Ecto neural progenitor cell (in vitro differentiated cells): ENCODE results near the gene STRN.
"Not testable (repeated sequence)": the region's sequence is repeated elsewhere in the genome, so short reads cannot be mapped to it uniquely, and the experiment has no call there.

Experiments
- DNase-seq: peaks from one replicate; pipeline ENCODE4 v3.0.0-alpha.2; 2018; ENCODE audit warnings: low spot score

STRN gene

DNA sequence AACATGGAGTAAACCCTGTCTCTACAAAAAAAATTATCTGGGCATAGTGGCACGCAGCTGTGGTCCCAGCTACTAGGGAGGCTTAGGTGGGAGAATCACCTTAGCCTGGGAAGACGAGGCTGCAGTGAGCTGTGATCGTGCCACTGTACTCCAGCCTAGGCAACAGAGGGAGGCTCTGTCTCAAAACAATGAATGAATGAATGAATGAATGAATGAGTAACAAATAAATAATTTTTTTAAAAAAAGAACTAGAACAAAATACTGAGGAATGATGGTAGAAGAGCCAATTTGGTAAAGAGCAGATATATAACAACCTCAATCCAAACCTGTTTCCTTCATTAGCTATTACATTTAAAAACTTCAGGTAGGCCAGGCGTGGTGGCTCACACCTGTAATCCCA is 60.1 kb downstream of the STRN start:
- no peak for DNase-seq

- DNase-seq, result no peak
Measured at GRCh38 chr2:36904636-36905035, 61.7 kb downstream of the STRN start.

- DNase-seq, result no peak
Measured at GRCh38 chr2:36902385-36903120, 63.8 kb downstream of the STRN start.

DNA sequence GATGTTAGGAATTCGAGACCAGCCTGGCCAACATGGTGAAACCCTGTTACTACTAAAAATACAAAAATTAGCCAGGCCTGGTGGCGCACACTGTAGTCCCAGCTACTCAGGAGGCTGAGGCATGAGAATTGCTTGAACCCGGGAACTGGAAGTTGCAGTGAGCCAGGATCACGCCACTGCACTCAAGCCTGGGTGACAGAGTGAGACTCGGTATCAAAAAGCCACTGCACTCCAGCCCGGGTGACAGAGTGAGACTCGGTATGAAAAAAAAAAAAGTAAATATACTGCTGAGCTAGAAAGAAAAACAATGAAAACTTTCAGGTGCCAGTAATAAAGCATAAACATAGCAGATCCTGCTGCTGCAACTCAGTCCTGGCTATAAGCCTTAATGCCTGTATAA is 73.5 kb downstream of the STRN start:
- no peak for DNase-seq

DNA sequence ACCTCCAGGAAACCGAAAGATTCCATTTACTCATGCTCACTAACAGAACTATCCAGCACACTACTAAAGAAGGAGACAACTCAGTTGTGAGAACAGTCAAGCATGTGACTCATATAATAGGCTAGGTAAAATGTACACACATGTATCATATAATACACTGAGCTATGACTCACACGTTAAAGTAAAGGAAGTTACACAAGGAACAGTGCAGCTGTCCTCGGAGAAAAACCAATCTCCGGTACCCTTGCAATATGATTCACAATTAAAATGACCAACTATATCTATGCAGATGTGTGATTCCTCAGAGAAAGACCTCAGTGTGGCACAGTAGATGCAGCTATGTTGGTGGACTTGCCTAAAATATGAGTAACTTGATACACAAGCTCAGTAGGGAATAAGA is 76.5 kb downstream of the STRN start:
- no peak for DNase-seq

DNA sequence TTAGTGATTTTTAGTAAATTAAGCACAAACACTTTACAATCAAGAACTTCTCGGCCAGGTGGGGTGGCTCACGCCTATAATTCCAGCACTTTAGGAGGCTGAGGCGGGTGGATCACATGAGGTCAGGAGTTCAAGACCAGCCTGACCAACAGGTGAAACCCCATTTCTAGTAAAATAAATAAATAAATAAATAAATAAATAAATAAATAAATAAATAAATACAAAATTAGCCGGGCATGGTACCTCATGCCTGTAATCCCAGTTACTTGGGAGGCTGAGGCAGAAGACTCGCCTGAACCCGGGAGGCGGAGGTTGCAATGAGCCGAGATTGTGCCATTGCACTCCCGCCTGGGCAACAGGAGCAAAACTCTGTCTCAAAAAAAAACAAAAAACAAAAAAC is 79.2 kb downstream of the STRN start:
- DNase-seq, result not testable (repeated sequence)

- DNase-seq, result no peak
Measured at GRCh38 chr2:36886664-36887063, 79.7 kb downstream of the STRN start.

DNA sequence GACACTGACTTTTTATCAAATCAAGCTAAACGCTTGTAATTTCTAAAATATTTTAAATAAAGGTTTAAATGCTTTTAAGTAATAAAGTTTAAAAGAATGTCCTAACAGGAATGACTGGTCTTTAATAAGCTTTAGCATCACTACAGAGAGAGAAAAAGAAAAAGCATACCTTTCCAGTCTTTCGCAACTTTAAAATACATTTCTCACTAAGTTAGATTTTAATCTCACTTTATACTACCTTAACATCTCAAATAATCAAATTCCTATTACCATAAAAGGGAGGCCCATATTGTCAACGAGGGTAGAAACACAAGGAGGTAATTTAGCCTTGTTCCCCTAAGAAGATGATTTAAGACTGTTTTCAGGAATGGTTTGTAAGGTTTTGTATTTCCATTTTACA is 80.7 kb downstream of the STRN start:
- DNase-seq, result no peak

DNA sequence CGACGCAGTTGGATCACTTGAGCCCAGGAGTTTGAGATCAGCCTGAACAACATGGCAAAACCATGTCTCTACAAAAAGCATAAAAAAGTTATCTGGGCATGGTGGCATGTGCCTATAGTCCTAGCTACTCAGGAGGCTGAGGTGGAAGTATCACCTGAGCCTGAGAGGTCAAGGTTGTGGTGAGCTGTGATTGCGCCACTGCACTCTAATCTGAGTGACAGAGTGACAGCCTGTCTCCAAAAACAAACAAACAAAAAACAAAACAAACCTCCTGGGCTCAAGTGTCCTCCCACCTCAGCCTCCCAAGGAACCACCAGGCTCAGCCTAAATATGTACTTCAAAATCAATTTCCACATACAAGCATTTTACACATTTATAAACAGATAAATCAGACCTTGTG is 83.8 kb downstream of the STRN start:
- DNase-seq, result no peak

GRCh38 chr2:36881816-36882215 is 84.5 kb downstream of the STRN start:
- no peak for DNase-seq

GRCh38 chr2:36878429-36878828 is 87.9 kb downstream of the STRN start:
- no peak for DNase-seq

- no peak for DNase-seq
Measured at GRCh38 chr2:36871068-36871707, 95.1 kb downstream of the STRN start.

DNA sequence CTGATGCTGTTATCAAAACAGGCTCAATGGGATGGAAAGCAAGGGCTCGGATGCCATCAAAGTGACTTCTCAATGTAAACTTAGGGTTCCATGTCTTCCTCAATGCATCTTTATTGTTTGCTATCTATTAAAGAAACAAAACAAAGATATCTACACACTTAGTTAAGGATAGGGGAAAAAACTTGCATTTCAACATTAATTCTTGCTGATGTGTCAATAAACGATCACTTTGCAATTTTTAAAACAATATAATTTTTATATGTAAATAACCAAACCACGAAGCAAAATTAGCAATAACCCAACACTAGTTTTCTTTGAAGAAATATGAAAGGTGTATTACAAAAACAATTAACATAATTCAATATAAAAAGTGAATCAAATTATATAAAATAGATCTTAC is 96.7 kb downstream of the STRN start:
- no peak for DNase-seq

GRCh38 chr2:36861896-36862295 is 104.4 kb downstream of the STRN start:
- no peak for DNase-seq

DNA sequence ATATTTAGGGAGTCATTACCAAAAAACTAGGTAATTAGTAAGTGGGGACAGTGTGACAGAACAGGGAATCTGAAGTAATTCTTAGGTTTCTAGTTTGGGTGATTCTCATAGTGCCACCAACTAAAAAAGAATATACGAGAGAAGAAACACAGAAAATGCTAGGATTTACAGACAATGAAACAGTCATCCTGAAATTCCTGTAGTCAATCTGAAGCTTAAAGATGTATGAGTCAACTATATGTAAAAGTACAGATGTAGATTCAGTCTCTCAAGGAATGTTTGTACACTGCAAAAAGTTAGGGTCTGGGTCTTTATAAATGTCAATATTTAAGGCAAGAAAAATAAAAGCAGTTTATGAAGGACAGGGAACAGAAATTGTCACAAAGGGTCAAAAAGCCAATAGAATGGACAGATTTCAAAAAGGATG is 107.0 kb downstream of the STRN start:
- no peak for DNase-seq

DNA sequence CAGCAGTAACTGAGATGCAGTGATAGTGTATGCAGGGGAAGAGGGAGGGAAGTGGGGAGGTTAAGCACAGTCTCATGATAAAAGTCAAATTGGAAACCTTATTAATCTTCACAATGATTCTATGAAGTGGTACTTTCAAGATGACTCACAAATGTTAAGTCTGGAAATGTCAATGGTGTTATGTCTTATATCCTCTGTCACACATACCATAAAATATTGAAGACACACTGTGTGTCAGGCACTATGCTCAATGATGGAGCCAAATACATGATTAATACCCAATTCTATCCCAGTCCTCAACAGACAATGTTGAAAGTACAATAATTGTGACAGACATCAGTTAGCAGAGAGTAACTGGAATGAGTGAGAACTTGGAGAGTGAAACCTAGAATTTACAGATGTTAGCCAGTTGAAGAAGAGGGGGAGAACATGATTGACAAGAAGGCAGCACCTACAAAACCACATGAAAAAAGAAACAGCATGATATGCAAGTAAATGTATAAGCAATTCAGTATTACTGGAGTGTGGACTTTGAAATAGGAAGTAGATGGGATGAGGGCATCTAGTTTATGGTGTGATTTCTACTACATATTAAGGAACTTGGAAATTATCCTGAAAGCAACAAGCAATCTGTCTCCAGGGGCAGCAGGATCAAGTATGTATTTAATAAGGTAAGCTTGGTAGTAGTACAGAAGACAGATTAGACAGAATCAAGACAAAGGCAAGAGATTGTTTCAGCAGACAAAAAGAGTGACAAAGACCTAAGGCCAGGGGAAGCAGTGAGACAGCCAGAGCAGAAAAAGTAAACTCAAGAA is 107.6 kb downstream of the STRN start:
- DNase-seq, result no peak

- no peak for DNase-seq
Measured at GRCh38 chr2:36857713-36858112, 108.6 kb downstream of the STRN start.

DNA sequence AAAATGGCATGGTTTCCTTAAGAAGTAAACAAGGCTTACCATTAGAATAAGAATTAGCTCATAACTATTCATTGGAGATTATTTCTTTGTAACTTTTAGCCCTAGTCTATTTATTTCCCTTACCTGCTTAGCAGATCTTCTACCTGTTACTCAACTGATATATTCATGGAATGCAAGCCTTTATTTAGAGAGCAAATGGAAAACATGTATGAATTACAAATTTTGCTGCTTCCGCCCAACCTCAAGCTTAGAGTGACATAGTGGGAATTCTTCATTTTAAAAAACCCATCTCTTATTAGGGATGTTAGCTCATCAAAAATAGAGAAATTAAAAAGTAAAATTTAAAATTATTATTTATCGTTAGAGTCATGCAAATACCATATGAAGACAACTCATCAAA is 110.9 kb downstream of the STRN start:
- DNase-seq, result no peak

DNA sequence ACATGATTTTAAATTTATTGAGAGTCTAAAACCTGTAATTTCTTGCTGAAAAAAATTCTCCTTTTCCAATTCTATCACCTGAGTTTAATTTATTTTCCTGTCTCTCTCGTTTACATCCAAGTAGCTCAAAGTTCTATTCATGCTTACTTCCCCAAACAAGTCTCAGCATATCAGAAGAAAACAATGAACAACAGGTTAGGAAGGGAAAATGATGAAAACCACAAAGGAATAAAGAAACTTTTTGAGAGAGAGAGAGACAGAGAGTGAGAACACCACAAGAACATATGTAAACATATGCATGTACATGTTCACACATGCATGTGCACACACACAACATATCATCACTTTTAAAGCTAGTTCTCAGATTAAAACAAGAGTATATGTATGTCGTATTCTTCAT is 112.1 kb downstream of the STRN start:
- no peak for DNase-seq

- DNase-seq, result no peak
Measured at GRCh38 chr2:36849265-36849664, 117.1 kb downstream of the STRN start.

GRCh38 chr2:36843838-36844237 is 122.5 kb downstream of the STRN start:
- DNase-seq, result no peak

DNA sequence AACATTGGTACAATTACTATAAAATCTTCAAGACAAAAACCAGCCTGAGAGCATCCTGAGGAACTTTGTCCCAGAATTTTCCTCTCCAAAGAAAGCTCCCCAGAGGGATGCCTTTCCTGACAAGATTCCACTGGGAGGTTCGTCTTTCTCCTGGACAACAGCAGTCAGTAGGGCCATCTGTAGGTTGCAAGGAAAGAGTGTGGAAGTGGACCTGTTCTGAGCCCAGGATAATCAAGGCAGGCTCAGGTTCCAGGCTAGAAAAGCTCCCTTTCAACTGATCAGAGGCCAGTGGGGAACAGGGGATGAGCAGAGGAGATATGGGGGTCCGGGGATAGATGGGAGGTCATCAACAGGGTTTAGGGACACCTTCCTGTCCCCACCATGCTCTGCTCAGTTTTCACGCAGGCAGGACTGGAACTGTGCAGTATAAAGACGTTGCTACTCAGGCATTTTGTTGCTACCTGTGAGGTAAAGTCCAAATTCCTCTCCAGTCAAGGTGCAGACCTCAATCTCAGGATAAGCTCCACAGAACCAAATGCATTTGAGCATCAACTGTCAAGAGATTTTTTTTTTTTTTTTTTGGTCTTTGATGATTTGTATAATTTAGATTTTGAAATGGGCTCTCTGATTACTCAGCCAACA is 126.2 kb downstream of the STRN start:
- DNase-seq, result no peak
